ENCODE measurements around the gene STPG4. TPM values are rescaled to one million over a fixed set of nuclear protein-coding genes. Genes with fewer than 3 reads are reported as not detected.

The STPG4 gene
- total RNA-seq, 4 donors from 2014 or later: not detected

DNA sequence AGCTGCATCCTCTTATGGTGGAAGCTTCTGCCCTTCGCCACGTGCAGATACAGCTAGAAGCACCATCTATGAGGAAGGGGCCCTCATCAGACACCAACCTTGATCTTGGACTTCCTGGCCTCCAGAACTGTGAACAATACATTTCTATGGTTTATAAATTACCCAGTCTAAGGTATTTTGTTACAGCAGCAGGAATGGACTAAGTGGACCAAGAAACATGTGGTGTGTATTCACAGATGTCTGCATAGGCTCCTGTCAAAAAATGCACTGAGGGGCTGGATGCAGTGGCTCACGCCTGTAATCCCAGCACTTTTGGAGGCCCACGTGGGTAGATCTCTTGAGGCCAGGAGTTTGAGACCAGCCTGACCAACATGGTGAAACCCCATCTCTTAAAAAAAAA, 57.5 kb downstream of the STPG4 start:
- TF ChIP-seq, protein P1, sequence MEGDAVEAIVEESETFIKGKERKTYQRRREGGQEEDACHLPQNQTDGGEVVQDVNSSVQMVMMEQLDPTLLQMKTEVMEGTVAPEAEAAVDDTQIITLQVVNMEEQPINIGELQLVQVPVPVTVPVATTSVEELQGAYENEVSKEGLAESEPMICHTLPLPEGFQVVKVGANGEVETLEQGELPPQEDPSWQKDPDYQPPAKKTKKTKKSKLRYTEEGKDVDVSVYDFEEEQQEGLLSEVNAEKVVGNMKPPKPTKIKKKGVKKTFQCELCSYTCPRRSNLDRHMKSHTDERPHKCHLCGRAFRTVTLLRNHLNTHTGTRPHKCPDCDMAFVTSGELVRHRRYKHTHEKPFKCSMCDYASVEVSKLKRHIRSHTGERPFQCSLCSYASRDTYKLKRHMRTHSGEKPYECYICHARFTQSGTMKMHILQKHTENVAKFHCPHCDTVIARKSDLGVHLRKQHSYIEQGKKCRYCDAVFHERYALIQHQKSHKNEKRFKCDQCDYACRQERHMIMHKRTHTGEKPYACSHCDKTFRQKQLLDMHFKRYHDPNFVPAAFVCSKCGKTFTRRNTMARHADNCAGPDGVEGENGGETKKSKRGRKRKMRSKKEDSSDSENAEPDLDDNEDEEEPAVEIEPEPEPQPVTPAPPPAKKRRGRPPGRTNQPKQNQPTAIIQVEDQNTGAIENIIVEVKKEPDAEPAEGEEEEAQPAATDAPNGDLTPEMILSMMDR (IDR thresholded peaks at IDR 0.05; ENCODE audit: low read depth): no peak

DNA sequence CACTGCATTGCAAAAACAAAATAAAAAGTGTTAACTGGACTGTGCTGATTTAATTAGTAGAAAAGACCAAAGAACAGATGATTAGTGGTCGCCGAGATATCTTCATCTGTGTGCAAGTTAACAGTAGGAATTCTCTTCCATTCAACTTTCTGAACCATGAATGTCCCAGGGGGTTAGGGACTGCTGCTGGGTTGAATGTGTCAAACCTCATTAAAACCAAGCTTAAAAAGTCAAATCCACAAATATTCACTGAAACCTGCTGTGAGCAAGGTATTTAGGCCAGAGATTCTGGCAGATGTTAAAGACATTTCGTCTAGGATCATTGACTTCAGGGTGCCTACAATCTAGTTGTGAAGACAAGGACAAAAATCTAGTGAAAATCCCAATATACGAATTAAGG, 58.7 kb downstream of the STPG4 start:
- TF ChIP-seq, protein P1 (IDR thresholded peaks at IDR 0.05; ENCODE audit: low read depth): no peak

DNA sequence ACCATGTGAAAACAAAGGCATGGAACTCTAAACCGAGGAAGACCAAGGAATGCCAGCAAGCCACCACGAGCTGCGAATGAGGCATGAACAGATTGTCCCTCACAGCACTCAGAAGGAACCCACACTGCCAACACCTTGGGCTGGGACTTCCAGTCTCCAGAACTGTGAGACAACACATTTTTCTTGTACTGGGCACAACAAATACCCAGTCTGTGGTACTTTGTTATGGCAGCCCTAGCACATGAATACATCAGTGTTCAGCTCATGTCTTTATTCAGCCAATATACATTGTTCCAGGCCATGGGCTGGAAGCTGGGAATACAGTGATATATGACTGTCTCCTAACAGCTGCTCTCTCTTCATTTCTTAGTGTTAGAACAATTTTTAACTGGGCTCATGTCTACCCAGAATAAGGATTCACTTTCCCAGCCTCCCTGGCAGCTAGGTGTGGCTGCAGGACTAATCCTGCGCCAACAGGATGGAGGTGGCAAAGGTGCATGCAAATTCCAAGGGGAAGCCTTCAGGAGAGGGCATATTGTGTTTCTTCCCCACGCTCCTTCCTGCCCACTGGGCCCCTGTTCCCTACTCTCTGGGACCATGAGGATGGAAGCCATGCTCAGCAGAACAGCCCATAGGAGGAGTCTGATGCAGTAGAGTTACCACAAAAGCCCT, 59.6 kb downstream of the STPG4 start:
- TF ChIP-seq, protein P1 (IDR thresholded peaks at IDR 0.05; ENCODE audit: low read depth): no peak

DNA sequence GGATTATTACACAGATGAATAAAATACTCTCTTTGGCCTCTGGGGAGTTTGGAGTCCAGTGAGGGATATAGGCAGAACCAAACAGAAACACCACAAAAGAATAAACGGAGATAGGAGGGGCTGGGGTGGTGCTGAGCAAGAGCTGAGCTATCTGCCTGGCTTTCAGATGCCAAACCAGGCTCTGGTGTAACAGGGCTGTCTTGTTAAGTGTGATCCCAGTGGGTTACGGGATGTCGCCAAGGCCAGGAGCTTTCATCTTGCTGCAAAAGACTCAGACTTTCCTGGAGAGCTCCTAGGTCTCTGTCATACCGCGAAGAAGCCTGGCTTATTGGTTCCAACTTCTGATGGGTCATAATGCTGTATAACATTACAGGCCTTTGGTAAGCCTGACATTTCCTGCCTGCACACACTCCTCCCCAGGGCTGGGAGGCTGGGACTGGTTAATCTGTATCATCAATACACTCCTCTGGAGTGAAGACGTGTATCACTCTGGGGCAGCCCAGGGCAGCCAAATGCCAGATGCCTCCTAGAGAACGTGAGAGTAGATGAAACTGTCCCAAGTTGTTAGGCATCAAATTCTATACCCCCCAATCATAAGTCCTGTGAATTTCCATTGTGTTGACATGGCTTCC, 60.5 kb downstream of the STPG4 start:
- TF ChIP-seq, protein P1 (IDR thresholded peaks at IDR 0.05; ENCODE audit: low read depth): no peak

DNA sequence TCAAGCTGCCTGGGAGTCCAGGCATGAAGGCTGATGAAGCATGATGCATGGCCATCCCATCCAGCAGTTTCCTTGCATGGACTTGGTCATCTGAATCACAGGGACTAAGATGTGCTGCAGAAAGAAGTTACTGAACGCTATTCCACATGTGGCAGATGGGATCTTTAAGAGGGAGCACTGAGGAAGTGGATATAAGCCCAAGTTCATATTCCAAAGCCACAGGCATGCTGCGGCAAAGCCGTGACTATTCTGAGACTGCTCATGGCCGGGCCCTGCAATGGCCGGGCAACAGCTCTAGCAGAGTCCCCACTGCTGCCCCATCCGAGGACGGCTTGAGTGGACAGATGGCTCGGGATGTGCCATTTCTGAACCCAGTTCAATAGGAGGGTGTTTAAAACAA, 61.5 kb downstream of the STPG4 start:
- TF ChIP-seq, protein P1 (IDR thresholded peaks at IDR 0.05; ENCODE audit: low read depth): no peak

DNA sequence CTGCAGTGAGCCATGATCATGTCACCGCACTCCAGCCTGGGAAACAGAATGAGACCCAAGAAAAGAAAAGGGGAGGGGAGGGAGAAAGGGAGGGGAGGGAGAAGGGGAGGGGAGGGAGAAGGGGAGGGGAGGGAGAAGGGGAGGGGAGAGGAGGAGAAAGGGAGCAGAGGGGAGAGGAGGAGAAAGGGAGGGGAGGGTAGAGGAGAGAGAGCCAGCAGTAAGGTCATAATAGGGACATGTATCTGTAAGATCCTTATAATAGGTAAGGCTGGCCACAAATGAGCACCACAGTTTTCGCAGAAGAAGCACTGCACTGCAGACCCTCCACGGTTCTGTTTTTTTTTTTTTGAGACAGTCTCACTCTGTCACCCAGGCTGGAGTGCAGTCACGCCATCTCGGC, 62.6 kb downstream of the STPG4 start:
- TF ChIP-seq, protein P1 (IDR thresholded peaks at IDR 0.05; ENCODE audit: low read depth): no peak

DNA sequence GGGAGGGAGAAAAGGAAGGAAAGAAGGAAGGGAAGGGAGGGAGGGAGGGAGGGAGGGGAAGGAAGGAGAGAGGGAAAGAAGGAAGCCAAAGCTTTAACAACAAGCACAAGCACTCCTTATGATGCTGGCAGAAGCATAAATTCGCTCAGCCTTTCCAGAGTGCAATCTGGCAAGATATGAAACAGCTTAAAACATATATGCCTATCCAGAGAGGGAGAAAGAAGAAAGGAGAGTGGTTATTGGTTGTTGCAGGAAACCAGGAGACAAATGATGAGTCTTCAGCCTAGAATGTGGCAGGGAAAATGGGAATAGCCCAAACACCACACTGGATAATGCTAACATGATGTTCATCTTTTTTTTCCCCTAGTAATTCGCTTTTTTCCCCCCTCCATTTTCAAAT, 64.0 kb downstream of the STPG4 start:
- TF ChIP-seq, protein P1 (IDR thresholded peaks at IDR 0.05; ENCODE audit: low read depth): no peak

Measured in subcutaneous adipose tissue (tissue), 4 donors.